Gastrocnemius medialis (tissue), 4 donors: ENCODE results near the gene KMT2A. TPM values are rescaled to one million over a fixed set of nuclear protein-coding genes. Genes with fewer than 3 reads are reported as not detected.
"Not testable (repeated sequence)": the region's sequence is repeated elsewhere in the genome, so short reads cannot be mapped to it uniquely, and the experiment has no call there.

Experiments
- ATAC-seq, 2 donors: fragments of 150-250 bp; one replicate each; pipeline ENCODE4 v1.9.1; 2016
- DNase-seq, 2 donors: peaks; one replicate each; pipeline ENCODE4 v3.0.0-alpha.2; 2019
- H3K27ac ChIP-seq, 4 donors: fragments of 200-600 bp; sonication (generic); 1 replicate in 1 of 4; 2 replicates in 3 of 4; pipeline ENCODE4 v1.5.1; 2016 to 2018; ENCODE audit warnings: mild to moderate bottlenecking in 2 of 4, moderate library complexity in 1 of 4
- H3K27me3 ChIP-seq, 3 donors: fragments of 200-600 bp; sonication (generic) in 2 of 3; 1 replicate in 1 of 3; 2 replicates in 2 of 3; pipeline versions ENCODE4 v1.5.1 to v1.6.0; 2016 to 2019; ENCODE audit warnings: mild to moderate bottlenecking in 1 of 3, moderate library complexity in 1 of 3
- H3K36me3 ChIP-seq, 2 donors: fragments of 200-600 bp; sonication (generic) in 1 of 2; one replicate each; pipeline ENCODE4 v1.5.1; 2017 to 2018
- H3K4me1 ChIP-seq, 2 donors: fragments of 200-600 bp; sonication (generic) in 1 of 2; one replicate each; pipeline ENCODE4 v1.5.1; 2016 to 2017; ENCODE audit warnings: mild to moderate bottlenecking in 2 of 2
- H3K4me3 ChIP-seq, 4 donors: fragments of 200-600 bp; sonication (generic) in 3 of 4; 1 replicate in 1 of 4; 2 replicates in 3 of 4; pipeline ENCODE4 v1.5.1; 2016 to 2019; ENCODE audit warnings: mild to moderate bottlenecking in 2 of 4
- H3K9me3 ChIP-seq, 3 donors: fragments of 200-600 bp; sonication (generic) in 2 of 3; 1 replicate in 1 of 3; 2 replicates in 2 of 3; pipeline ENCODE4 v1.5.1; 2016 to 2019
- POLR2A ChIP-seq, 2 donors: fragments of 450-650 bp; IDR thresholded peaks; one replicate each; pipeline ENCODE4 v1.6.1; 2017; ENCODE audit warnings: antibody characterized with exemption in 2 of 2, mild to moderate bottlenecking in 2 of 2, moderate library complexity in 2 of 2
- in situ Hi-C, 4 donors: fragments of 200-750 bp; cut with MboI; loops; one replicate each; pipeline versions ENCODE4 v1.15.0 to v1.8.0; 2017; ENCODE audit warnings: low sequenced_read_pairs in 4 of 4
- intact Hi-C: fragments of 100-400 bp; cut with DNase I; formaldehyde crosslinking; loops from one replicate; pipeline ENCODE4 v1.15.1; 2023; ENCODE audit warnings: low total_unique reads
- total RNA-seq, 4 donors: library from RNA; depleted of rRNA; stranded (reverse); fragments of >200 nt; gene quantifications; one replicate each; pipeline versions ENCODE4 v1.1.0 to v1.2.3, GENCODE V29; 2016
- TF ChIP-seq, protein P1 (sequence below), 5 experiments: fragments of 450-650 bp in 3 of 5; fragments of 200-600 bp in 2 of 5; sonication (generic) in 2 of 5; IDR thresholded peaks in 4 of 5; conservative IDR thresholded peaks in 1 of 5; 1 replicate in 4 of 5; 2 replicates in 1 of 5; pipeline ENCODE4 v1.5.1; 2016 to 2019; ENCODE audit warnings: antibody characterized with exemption in 5 of 5, mild to moderate bottlenecking in 3 of 5, moderate library complexity in 3 of 5

The KMT2A gene
- total RNA-seq, 4 donors from 2014 or later = 24.3 to 55.6 (median 27.9) TPM

DNA sequence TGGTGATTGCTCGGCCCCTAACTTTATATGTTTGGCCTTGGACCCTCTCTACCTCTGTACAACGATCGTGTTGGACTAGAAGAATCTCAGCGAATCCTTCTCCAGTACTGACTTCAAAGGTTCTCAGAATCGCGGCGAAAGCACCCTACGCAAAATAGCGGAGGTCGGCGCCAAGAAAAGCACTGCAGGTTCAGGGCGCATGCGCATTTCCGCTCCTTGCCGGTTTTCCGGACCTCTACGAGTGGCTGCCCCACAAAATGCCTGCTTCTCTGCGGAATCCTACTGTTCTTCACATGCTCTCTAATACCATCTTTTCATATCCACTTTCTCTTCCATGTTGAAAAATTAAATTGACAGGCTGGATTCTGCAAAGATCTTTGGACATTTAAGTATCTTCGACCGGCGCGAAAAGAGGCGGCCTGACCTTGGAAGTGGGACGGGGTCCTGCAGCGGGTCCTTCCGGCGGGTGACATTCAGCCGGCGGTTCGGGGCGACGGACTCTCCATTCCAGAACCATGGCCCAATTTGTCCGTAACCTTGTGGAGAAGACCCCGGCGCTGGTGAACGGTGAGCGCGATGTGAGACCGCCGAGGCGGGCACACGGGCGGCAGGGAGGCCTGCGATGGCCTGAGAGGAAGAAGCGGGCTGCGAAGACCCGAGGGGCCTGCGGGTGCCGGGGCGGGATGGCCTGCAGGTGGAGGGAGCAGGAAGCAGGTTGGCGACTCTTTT, 35.0 kb upstream of the KMT2A start, which contains the start of gene ATP5MG:
TSS of gene ATP5MG (plus strand) at position 456 of the 729 bp plus-strand sequence. CDS start at position 516, 60 bp downstream.
- Histone ChIP-seq H3K9me3 (no peaks in the 10 kb centered on the region), H3K27ac (peak within 1 kb of the TSS; percentile 81 to 90 (median 88)), H3K27me3 (no peaks in the 10 kb centered on the region), H3K36me3 (peaks cover 0 to 17% of the 10 kb centered on the region in 2 donors), H3K4me3 (peak within 1 kb of the TSS; percentile 77 to 97 (median 86)), H3K4me1 (peaks cover 37 to 39% of the 10 kb centered on the region in 2 donors)
- TF ChIP-seq, protein P1, sequence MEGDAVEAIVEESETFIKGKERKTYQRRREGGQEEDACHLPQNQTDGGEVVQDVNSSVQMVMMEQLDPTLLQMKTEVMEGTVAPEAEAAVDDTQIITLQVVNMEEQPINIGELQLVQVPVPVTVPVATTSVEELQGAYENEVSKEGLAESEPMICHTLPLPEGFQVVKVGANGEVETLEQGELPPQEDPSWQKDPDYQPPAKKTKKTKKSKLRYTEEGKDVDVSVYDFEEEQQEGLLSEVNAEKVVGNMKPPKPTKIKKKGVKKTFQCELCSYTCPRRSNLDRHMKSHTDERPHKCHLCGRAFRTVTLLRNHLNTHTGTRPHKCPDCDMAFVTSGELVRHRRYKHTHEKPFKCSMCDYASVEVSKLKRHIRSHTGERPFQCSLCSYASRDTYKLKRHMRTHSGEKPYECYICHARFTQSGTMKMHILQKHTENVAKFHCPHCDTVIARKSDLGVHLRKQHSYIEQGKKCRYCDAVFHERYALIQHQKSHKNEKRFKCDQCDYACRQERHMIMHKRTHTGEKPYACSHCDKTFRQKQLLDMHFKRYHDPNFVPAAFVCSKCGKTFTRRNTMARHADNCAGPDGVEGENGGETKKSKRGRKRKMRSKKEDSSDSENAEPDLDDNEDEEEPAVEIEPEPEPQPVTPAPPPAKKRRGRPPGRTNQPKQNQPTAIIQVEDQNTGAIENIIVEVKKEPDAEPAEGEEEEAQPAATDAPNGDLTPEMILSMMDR (IDR thresholded peaks at IDR 0.05 in 4 of 5, conservative IDR thresholded peaks at IDR 0.05 in 1 of 5) = peak in 4 of 5 experiments; percentile 8 to 27 (median 22)
- peak; percentile 74 to 79 for TF ChIP-seq POLR2A (IDR thresholded peaks at IDR 0.05)
- DNase-seq (peak; percentile 81 to 86), ATAC-seq (peak; percentile 88 to 89)
- in situ Hi-C loops = loop anchor here in 1 of 4 donors (5.0 kb wide), 1 partner anchor 91 kb away; no protein-coding TSS in a partner anchor
- intact Hi-C loops = loop anchor here (1.0 to 5.0 kb wide), 4 partner anchors 35 to 166 kb away; partner anchors contain the start of genes IFT46, KMT2A and UBE4A

DNA sequence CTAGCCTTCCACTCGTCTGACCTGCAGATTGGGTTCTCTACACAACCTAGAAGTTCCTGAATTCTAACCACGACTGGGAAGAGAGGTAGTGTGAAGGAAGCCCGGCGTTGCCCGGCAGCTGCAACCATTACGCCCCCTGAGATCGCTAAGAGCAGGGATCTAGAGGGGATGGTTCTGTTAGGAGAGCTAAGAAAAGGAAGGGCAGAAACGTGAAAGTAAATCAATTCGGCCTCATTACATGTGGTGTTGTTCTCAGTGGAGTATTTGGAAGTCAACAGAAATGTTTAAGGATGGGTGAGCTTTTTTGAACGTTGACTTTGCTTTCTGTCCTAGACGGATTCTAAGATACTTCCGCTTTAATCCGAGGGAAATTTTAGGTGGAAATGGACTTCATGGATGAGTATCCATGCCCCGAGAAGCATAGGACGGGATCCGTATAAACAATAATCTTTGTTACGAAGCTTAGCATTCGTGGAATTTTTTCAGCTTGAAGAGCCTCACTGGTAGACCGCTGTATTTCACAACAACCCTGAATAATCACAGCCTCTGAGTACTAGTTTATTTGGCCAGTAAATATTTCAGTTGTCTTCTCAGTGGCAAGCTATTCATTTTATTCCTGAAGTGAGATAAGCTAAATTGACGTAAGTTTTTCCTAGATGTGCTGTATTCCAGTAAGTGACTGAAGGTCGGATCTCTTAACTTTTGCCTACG, 34.3 kb upstream of the KMT2A start:
- DNase-seq (no peak), ATAC-seq (peak; percentile 15 to 39)
- Histone ChIP-seq H3K27me3 (no peaks in the 10 kb centered on the region), H3K4me3 (peak overlapping the region; percentile 77 to 97 (median 86)), H3K4me1 (peaks cover 37 to 46% of the 10 kb centered on the region in 2 donors), H3K9me3 (no peaks in the 10 kb centered on the region), H3K27ac (peak overlapping the region; percentile 81 to 90 (median 88)), H3K36me3 (peaks cover 0 to 17% of the 10 kb centered on the region in 2 donors)
- no peak for TF ChIP-seq POLR2A (IDR thresholded peaks at IDR 0.05)
- TF ChIP-seq, protein P1 (IDR thresholded peaks at IDR 0.05 in 4 of 5, conservative IDR thresholded peaks at IDR 0.05 in 1 of 5) = no peak
- intact Hi-C loops = loop anchor here (1.0 to 5.0 kb wide), 4 partner anchors 34 to 165 kb away; partner anchors contain the start of genes IFT46, KMT2A and UBE4A
- in situ Hi-C loops = loop anchor here in 1 of 4 donors (5.0 kb wide), 1 partner anchor 90 kb away; no protein-coding TSS in a partner anchor

DNA sequence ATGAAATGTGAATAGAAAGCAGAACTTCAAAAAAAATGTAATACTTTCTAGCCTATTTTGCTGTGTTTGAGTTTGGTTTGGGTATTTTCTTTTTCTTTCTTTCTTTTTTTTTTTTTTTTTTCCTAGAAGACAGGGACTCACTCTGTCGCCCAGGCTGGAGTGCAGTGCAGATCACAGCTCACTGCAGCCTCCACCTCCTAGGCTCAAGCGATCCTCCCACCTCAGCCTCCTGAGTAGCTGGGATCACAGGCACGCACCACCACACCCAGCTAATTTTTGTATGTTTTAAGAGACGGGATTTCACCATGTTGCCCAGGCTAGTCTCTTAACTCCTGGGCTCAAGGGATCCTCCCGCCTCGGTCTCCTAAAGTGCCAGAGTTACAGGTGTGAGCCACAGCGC, 33.7 kb upstream of the KMT2A start:
- Histone ChIP-seq H3K4me3 (peak overlapping the region; percentile 77 to 97 (median 86)), H3K4me1 (peaks cover 37 to 46% of the 10 kb centered on the region in 2 donors), H3K36me3 (peaks cover 0 to 17% of the 10 kb centered on the region in 2 donors), H3K27ac (peak overlapping the region; percentile 81 to 90 (median 88))
- DNase-seq, ATAC-seq, H3K9me3 ChIP-seq, H3K27me3 ChIP-seq: not testable (repeated sequence)
- intact Hi-C loops (loop anchor here (5.0 kb wide), 1 partner anchor 165 kb away; the partner anchor contains the start of gene IFT46), in situ Hi-C loops (loop anchor here in 1 of 4 donors (5.0 kb wide), 1 partner anchor 90 kb away; no protein-coding TSS in a partner anchor)

DNA sequence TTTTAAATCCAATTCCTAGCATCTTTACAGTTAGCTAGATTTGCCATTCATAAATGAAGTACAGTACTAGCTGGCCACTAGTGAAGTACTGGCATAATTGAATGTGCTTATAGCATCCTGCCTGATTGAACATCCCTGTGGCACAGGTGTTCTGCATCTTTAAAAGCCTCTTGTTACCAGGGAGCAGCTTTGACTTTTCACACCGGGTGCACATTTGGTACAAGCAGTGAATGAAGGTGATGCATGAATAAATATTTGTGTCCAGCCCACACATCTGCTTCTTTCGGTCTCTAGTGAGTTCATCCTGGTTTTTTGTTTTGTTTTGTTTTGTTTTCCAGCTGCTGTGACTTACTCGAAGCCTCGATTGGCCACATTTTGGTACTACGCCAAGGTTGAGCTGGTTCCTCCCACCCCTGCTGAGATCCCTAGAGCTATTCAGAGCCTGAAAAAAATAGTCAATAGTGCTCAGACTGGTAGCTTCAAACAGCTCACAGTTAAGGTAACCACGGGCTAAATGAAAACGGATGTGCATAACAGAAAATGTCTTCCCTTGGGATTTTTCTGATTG, 29.6 kb upstream of the KMT2A start:
- no peaks in the 10 kb centered on the region for H3K27me3 ChIP-seq
- no peak overlapping the region for H3K4me3 ChIP-seq
- intact Hi-C loops = no loop called here
- ATAC-seq (no peak), DNase-seq (no peak)
- in situ Hi-C loops = no loop called here
- TF ChIP-seq POLR2A (IDR thresholded peaks at IDR 0.05) = no peak
- TF ChIP-seq, protein P1 (IDR thresholded peaks at IDR 0.05 in 4 of 5, conservative IDR thresholded peaks at IDR 0.05 in 1 of 5) = no peak
- H3K36me3 ChIP-seq = peaks cover 0 to 34% of the 10 kb centered on the region in 2 donors
- H3K27ac ChIP-seq = no peak overlapping the region
- H3K4me1 ChIP-seq = peaks cover 33 to 41% of the 10 kb centered on the region in 2 donors
- H3K9me3 ChIP-seq = no peaks in the 10 kb centered on the region
